HEK293T (cell line): Measurements from ENCODE around the gene KRT13.

Source experiments
- CTCF ChIA-PET: fragments of 350-600 bp; formaldehyde crosslinking; extraction: SDS; loops from one replicate; lab custom pipeline; 2021; ENCODE audit warnings: antibody characterized with exemption, inconsistent platforms; lab: Yijun Ruan, JAX
- POLR2A ChIA-PET: fragments of 350-600 bp; formaldehyde crosslinking; extraction: SDS; loops from one replicate; lab custom pipeline; 2020; ENCODE audit warnings: antibody characterized with exemption, inconsistent platforms; lab: Yijun Ruan, JAX
- DNase-seq: peaks from one replicate; pipeline ENCODE4 v3.0.0; 2012; ENCODE audit warnings: mixed read lengths; ENCODE audit errors: extremely low spot score
- ARNT ChIP-seq: fragments of 450-650 bp; IDR thresholded peaks from 2 replicates; pipeline ENCODE4 v1.6.1; 2017; ENCODE audit warnings: mild to moderate bottlenecking
- BHLHE40 ChIP-seq: fragments of 450-650 bp; IDR thresholded peaks from 2 replicates; pipeline ENCODE4 v1.6.1; 2016; ENCODE audit warnings: mild to moderate bottlenecking, moderate library complexity, borderline replicate concordance
- CTBP1 ChIP-seq: fragments of 450-650 bp; IDR thresholded peaks from 2 replicates; pipeline ENCODE4 v1.6.1; 2016; ENCODE audit warnings: borderline replicate concordance
- ELF4 ChIP-seq: fragments of 450-650 bp; IDR thresholded peaks from 2 replicates; pipeline ENCODE4 v1.6.1; 2017; ENCODE audit warnings: antibody characterized with exemption
- FOXA1 ChIP-seq: fragments of 450-650 bp; IDR thresholded peaks from 2 replicates; pipeline ENCODE4 v1.6.1; 2016; ENCODE audit warnings: mild to moderate bottlenecking
- FOXK2 ChIP-seq: fragments of 450-650 bp; IDR thresholded peaks from 2 replicates; pipeline ENCODE4 v1.6.1; 2016; ENCODE audit warnings: mild to moderate bottlenecking
- HDGF ChIP-seq: fragments of 450-650 bp; IDR thresholded peaks from 2 replicates; pipeline ENCODE4 v1.6.1; 2017; ENCODE audit warnings: antibody characterized with exemption, borderline replicate concordance
- L3MBTL2 ChIP-seq: fragments of 450-650 bp; conservative IDR thresholded peaks from 2 replicates; pipeline ENCODE4 v1.6.1; 2016; ENCODE audit warnings: mild to moderate bottlenecking
- LEF1 ChIP-seq: fragments of 450-650 bp; IDR thresholded peaks from 2 replicates; pipeline ENCODE4 v1.6.1; 2017; ENCODE audit warnings: mild to moderate bottlenecking, borderline replicate concordance
- NFRKB ChIP-seq: fragments of 450-650 bp; IDR thresholded peaks from 2 replicates; pipeline ENCODE4 v1.6.1; 2016; ENCODE audit warnings: mild to moderate bottlenecking, moderate library complexity
- SP1 ChIP-seq: fragments of 450-650 bp; IDR thresholded peaks from 2 replicates; pipeline ENCODE4 v1.6.1; 2017
- SUZ12 ChIP-seq: fragments of 450-650 bp; IDR thresholded peaks from 2 replicates; pipeline ENCODE4 v1.6.1; 2016; ENCODE audit warnings: mild to moderate bottlenecking
- TARDBP ChIP-seq: fragments of 450-650 bp; IDR thresholded peaks from 2 replicates; pipeline ENCODE4 v1.6.1; 2016
- ZNF384 ChIP-seq: fragments of 450-650 bp; IDR thresholded peaks from 2 replicates; pipeline ENCODE4 v1.6.1; 2016
- TF ChIP-seq, protein P1 (sequence below): fragments of 450-650 bp; IDR thresholded peaks from 2 replicates; pipeline ENCODE4 v1.6.1; 2016

KRT13 gene

DNA sequence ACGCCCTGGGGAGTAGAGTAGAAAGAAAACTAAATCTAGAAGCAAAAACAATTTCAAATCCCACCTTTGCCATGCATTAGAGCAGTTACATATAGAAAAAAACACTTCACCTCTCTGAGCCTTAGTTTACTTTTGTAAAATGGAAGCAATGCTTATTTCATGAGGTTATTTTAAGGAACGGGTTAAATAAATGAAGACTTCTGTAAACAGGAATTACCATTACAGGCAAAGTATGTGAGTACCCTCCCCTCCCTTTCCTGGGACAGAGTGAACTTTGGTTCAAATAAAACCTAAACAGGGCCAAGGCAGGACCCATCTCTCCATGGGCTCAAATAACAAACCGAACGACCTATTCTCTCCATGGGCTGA lies 17.8 kb upstream of the KRT13 start:
- POLR2A ChIA-PET = no interaction called here
- DNase-seq = no peak
- CTCF ChIA-PET = no interaction called here
- TF ChIP-seq LEF1 (no peak), BHLHE40 (no peak), ARNT (no peak), ZNF384 (no peak), CTBP1 (no peak), SUZ12 (no peak), SP1 (no peak), ELF4 (no peak), FOXA1 (no peak), TARDBP (no peak), NFRKB (no peak), L3MBTL2 (no peak), FOXK2 (no peak)
- TF ChIP-seq, protein P1, sequence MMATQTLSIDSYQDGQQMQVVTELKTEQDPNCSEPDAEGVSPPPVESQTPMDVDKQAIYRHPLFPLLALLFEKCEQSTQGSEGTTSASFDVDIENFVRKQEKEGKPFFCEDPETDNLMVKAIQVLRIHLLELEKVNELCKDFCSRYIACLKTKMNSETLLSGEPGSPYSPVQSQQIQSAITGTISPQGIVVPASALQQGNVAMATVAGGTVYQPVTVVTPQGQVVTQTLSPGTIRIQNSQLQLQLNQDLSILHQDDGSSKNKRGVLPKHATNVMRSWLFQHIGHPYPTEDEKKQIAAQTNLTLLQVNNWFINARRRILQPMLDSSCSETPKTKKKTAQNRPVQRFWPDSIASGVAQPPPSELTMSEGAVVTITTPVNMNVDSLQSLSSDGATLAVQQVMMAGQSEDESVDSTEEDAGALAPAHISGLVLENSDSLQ = no peak

DNA sequence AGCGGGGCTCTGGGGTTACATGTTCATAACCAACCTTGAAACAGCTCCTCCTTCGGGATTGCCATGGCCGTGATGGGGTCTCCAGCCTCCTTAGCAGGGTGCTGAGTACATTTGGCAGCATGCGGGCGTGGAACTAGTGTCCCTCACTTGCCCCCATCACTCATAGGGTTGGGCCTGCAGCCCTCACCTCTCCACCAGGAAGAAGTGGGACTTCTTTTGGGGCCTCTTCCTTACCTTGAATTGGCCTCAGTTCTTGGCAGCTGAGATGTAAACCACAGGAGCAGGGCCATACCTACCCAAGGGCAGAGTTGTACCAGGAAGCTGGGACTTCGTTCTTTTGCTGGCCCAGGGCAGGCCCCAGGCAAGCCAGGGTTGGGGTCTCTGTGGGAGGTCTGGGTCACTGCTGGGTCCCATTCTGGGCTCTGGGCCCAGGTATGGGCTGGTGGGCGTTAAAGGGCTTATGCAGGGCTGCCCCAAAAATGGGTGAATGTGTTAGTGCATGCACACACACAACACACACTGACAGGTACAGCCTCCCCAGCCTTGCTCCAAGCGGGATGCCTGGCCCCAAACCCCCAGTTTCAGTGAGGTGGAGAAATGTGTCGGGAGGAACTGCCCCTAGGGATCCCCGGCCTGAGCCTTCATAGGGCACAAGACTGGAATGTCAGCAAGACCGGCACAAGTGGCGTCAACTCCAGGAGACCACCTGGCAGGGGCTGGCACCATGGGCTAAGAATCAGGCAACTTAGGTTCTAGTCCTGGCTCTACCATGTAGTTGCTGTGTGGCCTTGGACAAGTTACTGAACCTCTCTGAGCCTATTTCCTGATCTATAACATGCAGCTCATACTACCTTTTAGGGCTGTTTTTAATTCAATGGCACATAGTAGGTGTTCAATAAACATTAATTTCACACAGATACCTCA lies 17.2 kb upstream of the KRT13 start:
- CTCF ChIA-PET = interaction anchor here (0.5 to 2.4 kb wide), 3 partner anchors 26 to 35 kb away, joined by 3 to 9 read pairs (median 4); no protein-coding TSS in a partner anchor
- POLR2A ChIA-PET = interaction anchor here (1.4 to 2.3 kb wide), 2 partner anchors 10 to 166 kb away, joined by 4 to 11 read pairs; partner anchors contain the start of gene EIF1
- no peak for DNase-seq
- no peak for TF ChIP-seq ARNT
- no peak for TF ChIP-seq L3MBTL2
- no peak for TF ChIP-seq FOXK2
- TF ChIP-seq ELF4 = no peak
- TF ChIP-seq TARDBP = no peak
- TF ChIP-seq, protein P1 = no peak

DNA sequence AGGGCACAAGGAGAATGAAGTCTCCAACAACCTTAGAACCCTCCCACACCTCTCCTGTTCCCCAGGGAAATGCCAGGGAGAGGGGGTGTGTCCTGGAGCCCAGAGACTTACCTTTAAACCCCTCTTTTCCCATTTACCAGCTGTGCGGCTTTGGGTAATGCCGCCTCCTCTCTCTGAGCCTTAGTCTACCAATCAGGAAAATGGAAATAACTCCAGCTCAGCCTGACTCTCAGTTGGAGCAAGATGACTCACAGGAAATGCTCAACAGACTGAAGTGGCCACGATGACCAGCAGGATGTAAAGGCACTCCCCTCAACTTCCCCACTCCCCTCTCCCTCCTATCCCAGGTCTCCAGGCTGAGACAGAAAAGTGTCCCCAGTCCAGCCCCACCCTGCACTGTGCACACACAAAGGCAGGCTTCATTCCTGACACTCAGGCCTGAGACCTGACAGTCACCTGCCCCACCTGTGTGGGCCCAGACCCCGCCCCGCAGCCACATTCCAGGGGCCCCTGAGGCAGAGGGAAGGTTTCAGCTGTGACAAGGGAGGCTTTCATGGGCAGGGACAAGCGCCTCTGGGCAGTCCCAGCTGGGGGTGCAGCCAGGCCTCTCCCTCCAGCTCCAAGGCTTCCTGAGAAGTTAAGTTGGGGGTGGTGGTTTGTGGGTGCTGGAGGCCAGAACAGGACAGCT lies 16.3 kb upstream of the KRT13 start:
- ChIA-PET POLR2A (interaction anchor here (1.4 to 2.3 kb wide), 2 partner anchors 11 to 167 kb away, joined by 4 to 11 read pairs; partner anchors contain the start of gene EIF1), CTCF (interaction anchor here (0.5 to 2.4 kb wide), 4 partner anchors 13 to 34 kb away, joined by 3 to 9 read pairs (median 4); no protein-coding TSS in a partner anchor)
- TF ChIP-seq ZNF384 (no peak), HDGF (no peak), ARNT (no peak), LEF1 (no peak)
- no peak for DNase-seq

DNA sequence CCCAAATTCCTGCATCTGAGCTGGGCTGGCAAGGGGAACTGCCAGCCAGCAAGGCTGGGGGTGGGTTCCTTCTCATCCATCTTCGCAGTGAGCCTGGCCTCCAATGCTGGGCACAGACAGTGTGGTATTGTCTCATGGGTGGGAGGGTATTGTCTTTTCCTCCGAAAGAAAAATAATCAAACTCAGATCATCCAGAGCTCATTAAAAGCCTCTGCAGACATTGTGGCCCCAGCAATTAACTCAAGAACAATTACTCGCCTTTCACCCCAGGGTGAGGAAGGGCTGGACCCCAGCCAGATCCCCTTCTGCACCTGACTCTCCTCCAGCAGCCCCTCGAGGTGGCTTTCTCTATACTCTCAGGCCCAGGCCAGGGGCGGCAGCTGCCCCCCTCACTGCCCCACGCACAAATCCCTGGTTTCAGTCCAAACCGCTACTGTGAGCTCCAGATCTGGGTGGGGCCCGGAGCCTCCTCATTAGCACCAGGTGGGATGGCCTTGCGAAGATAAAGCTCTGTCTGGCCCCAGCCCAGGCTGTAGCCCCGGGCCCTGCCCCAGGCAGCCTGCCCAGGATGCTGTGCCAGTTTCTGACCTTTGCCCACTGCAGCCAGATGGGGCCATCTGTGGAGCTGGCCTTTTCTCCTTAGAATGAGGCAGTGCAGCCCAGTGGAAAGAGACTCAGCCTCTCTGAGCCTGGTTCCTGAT lies 15.6 kb upstream of the KRT13 start:
- POLR2A ChIA-PET = interaction anchor here (0.6 to 2.3 kb wide), 3 partner anchors 12 to 231 kb away, joined by 3 to 11 read pairs (median 4); partner anchors contain the start of gene EIF1
- CTCF ChIA-PET = interaction anchor here (0.8 to 2.4 kb wide), 3 partner anchors 13 to 128 kb away, joined by 3 to 9 read pairs (median 3); no protein-coding TSS in a partner anchor
- TF ChIP-seq SP1 = no peak
- no peak for TF ChIP-seq ARNT
- no peak for TF ChIP-seq ZNF384
- TF ChIP-seq, protein P1 = no peak
- no peak for TF ChIP-seq CTBP1
- no peak for TF ChIP-seq HDGF
- TF ChIP-seq L3MBTL2 = no peak
- no peak for TF ChIP-seq FOXK2
- TF ChIP-seq BHLHE40 = no peak
- TF ChIP-seq ELF4 = no peak
- no peak for DNase-seq

DNA sequence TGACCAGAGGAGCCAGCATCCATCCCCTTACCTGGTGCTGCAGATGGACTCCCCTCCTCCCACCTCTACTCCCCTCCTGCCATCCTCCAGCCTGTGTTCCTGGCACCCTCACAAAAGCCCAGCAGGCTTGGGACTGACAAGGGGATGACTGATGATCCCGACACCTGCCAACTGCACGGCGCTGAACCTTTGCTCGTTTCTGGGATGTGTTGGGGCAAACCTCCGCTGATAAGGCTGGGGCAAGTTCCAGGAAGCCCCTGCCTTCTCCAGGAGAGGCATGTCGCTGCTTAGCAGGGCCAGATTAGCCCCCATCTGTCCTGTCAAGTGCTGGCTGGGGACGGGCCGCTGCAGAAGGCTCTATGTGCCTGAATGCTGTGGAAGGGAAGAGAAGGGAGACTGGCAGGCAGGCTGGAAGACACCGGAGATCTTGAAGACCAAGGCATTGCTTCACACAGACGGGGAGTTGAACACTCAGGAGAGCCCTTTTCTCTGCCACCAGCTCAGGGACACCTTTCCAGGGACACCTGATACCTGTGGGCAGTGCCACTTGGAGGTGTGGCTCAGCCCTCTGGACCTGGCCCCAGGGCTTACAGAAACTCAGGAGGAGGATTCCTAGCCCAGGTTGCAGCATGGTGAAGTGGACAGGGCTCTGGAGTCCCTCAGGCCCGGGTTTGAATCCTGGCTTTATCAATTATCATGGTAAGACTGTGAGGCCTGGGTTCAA lies 14.3 kb upstream of the KRT13 start:
- TF ChIP-seq, protein P1 = no peak
- no peak for TF ChIP-seq NFRKB
- TF ChIP-seq SP1 = no peak
- no peak for TF ChIP-seq FOXK2
- no peak for TF ChIP-seq TARDBP
- ChIA-PET CTCF (interaction anchor here (1.0 kb wide), 1 partner anchor 13 kb away, joined by 3 read pairs; no protein-coding TSS in a partner anchor), POLR2A (no interaction called here)
- DNase-seq = no peak
